Measurements from ENCODE around the gene TACC2. TPM values are rescaled to one million over a fixed set of nuclear protein-coding genes. Genes with fewer than 3 reads are reported as not detected.

The TACC2 gene
- total RNA-seq, 2 experiments from 2014 or later = not detected

GRCh38 chr10:122018491-122018890, 29.5 kb downstream of the TACC2 start:
- no peaks in the 10 kb centered on the region for H3K9me2 ChIP-seq (ENCODE audit: insufficient read depth, low read length)
- no peak for TF ChIP-seq CTCF (conservative IDR thresholded peaks at IDR 0.05; ENCODE audit: low read length)
- no peak for TF ChIP-seq EZH2phosphoT487 (IDR thresholded peaks at IDR 0.05; ENCODE audit: borderline replicate concordance, low read depth, low read length)
- H3K79me2 ChIP-seq (ENCODE audit: insufficient read depth, low read depth, low read length) = no peaks in the 10 kb centered on the region
- no peak overlapping the region for H3K4me3 ChIP-seq (ENCODE audit: low read depth, low read length, poor library complexity, severe bottlenecking)
- H3K27ac ChIP-seq (ENCODE audit: low read depth, low read length, poor library complexity, severe bottlenecking) = no peak overlapping the region
- no TSS peak for BruUV-seq (replicated peaks)
- H4K20me1 ChIP-seq (ENCODE audit: insufficient read depth, low read length) = no peaks in the 10 kb centered on the region
- ChIA-PET POLR2A (no interaction called here), CTCF (ENCODE audit: unreplicated experiment) (no interaction called here)
- H3K9me3 ChIP-seq (ENCODE audit: low read length) = no peaks in the 10 kb centered on the region
- intact Hi-C loops (cut with micrococcal nuclease; ENCODE audit: unreplicated experiment) = no loop called here
- no peak overlapping the region for H2AFZ ChIP-seq (ENCODE audit: low read length)
- no peak for DNase-seq (ENCODE audit: low spot score)
- no peaks in the 10 kb centered on the region for H3K4me1 ChIP-seq (ENCODE audit: insufficient read depth, low read length, poor library complexity, severe bottlenecking)
- H3K4me2 ChIP-seq (ENCODE audit: low read length) = no peak overlapping the region
- no peaks in the 10 kb centered on the region for H3K36me3 ChIP-seq (ENCODE audit: insufficient read depth, low read length)

GRCh38 chr10:122018951-122019413, 30.0 kb downstream of the TACC2 start:
- no peak for DNase-seq (ENCODE audit: low spot score)
- TF ChIP-seq CTCF (conservative IDR thresholded peaks at IDR 0.05; ENCODE audit: low read length) = no peak
- no peak for TF ChIP-seq EZH2phosphoT487 (IDR thresholded peaks at IDR 0.05; ENCODE audit: borderline replicate concordance, low read depth, low read length)
- CTCF ChIA-PET (ENCODE audit: unreplicated experiment) = no interaction called here
- Histone ChIP-seq H3K9me3 (ENCODE audit: low read length) (no peaks in the 10 kb centered on the region), H3K4me3 (ENCODE audit: low read depth, low read length, poor library complexity, severe bottlenecking) (no peak overlapping the region), H3K79me2 (ENCODE audit: insufficient read depth, low read depth, low read length) (no peaks in the 10 kb centered on the region), H2AFZ (ENCODE audit: low read length) (no peak overlapping the region), H3K4me2 (ENCODE audit: low read length) (no peak overlapping the region), H4K20me1 (ENCODE audit: insufficient read depth, low read length) (no peaks in the 10 kb centered on the region), H3K4me1 (ENCODE audit: insufficient read depth, low read length, poor library complexity, severe bottlenecking) (no peaks in the 10 kb centered on the region), H3K9me2 (ENCODE audit: insufficient read depth, low read length) (no peaks in the 10 kb centered on the region), H3K36me3 (ENCODE audit: insufficient read depth, low read length) (no peaks in the 10 kb centered on the region), H3K27ac (ENCODE audit: low read depth, low read length, poor library complexity, severe bottlenecking) (no peak overlapping the region)
- POLR2A ChIA-PET = no interaction called here
- no TSS peak for BruUV-seq (replicated peaks)
- intact Hi-C loops (cut with micrococcal nuclease; ENCODE audit: unreplicated experiment) = no loop called here

- H3K9me2 ChIP-seq (ENCODE audit: insufficient read depth, low read length) = no peaks in the 10 kb centered on the region
- ChIA-PET CTCF (ENCODE audit: unreplicated experiment) (no interaction called here), POLR2A (no interaction called here)
- no TSS peak for BruUV-seq (replicated peaks)
- H3K4me3 ChIP-seq (ENCODE audit: low read depth, low read length, poor library complexity, severe bottlenecking) = no peak overlapping the region
- intact Hi-C loops (cut with micrococcal nuclease; ENCODE audit: unreplicated experiment) = no loop called here
- no peaks in the 10 kb centered on the region for H3K4me1 ChIP-seq (ENCODE audit: insufficient read depth, low read length, poor library complexity, severe bottlenecking)
- no peaks in the 10 kb centered on the region for H3K9me3 ChIP-seq (ENCODE audit: low read length)
- H3K27ac ChIP-seq (ENCODE audit: low read depth, low read length, poor library complexity, severe bottlenecking) = no peak overlapping the region
- DNase-seq (ENCODE audit: low spot score) = no peak
- H2AFZ ChIP-seq (ENCODE audit: low read length) = no peak overlapping the region
- H4K20me1 ChIP-seq (ENCODE audit: insufficient read depth, low read length) = no peaks in the 10 kb centered on the region
- no peak overlapping the region for H3K4me2 ChIP-seq (ENCODE audit: low read length)
- H3K79me2 ChIP-seq (ENCODE audit: insufficient read depth, low read depth, low read length) = no peaks in the 10 kb centered on the region
- no peak for TF ChIP-seq CTCF (conservative IDR thresholded peaks at IDR 0.05; ENCODE audit: low read length)
- no peak for TF ChIP-seq EZH2phosphoT487 (IDR thresholded peaks at IDR 0.05; ENCODE audit: borderline replicate concordance, low read depth, low read length)
- no peaks in the 10 kb centered on the region for H3K36me3 ChIP-seq (ENCODE audit: insufficient read depth, low read length)
Observed at GRCh38 chr10:122019414-122019975, 30.5 kb downstream of the TACC2 start.

All from OCI-LY7 (cell line).